ENCODE results near the gene ANXA1.

ANXA1 gene

DNA sequence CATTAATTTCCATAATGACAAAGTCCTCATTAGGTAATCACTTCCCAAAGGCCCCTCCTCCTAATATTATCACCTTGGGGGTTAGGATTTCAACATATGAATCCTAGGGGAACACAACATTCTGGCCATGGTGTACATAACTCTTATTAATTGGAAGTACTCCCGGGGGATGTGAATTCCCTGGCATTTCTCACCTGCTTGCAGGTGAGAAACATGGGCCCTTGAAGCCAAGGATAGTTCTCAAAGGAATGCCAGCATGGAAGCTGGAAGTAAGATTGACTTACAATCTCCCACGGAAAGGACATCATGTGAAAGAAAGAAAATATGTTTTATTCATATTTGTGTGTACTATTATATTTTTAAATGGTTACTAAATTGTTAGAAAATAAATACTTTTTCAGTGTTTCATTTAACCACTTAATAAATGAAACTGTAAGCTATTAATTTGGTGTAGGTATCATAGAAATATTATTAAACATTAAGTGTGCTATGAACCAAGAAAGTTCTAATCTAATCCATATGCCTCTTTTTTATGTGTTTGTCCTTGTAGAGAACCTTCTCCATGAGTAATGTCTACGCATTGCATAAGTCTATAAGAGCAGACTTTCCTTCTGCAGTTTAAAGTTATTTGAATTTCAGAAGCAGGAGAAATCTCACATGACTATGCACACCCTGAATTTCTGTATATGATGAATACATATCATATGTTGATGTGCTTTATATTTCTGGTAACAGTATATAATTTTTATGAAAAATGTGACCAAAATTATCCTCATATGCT lies 59.4 kb downstream of the ANXA1 start:
- no peak for DNase-seq (ENCODE audit: low read depth, low spot score)

DNA sequence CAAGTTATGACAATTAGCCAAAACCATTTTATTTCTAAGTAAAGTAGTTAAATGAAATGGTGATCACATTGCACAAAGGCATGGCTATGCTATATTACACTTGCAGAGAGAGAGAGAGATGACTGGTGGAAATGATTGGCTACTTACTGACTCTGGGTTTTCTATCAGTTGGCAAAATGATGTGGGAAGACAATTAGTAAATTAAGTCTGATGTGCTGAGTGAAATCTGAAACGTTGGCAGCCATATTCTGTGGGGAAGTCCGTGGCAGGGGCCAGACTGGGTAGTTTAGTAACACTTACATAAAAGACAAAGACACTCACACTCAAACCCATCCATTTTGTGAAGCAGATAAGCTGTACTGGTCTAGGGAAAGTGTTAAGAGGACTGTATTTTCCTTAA lies 61.6 kb downstream of the ANXA1 start:
- DNase-seq (ENCODE audit: low read depth, low spot score): no peak

DNA sequence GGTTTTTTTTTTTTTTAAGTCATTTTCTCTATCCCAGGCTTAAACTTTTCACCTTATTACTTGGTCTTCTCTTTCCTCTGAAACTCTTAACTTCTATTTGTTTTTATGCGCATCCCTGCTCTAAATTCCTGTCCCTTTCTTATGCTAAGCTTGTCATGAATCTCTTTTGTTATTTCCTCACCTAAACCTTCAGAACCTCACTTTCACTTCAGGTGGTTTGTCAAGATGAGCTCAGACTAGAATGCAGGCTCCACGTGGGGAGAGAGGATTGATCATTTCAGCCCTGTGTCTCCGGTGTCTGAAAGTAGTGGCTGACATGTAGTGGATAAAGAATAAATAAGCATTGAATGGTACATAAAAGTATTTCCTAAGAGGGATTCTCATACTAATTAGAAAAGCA lies 63.6 kb downstream of the ANXA1 start:
- peak; percentile 94 for DNase-seq (ENCODE audit: low read depth, low spot score)

DNA sequence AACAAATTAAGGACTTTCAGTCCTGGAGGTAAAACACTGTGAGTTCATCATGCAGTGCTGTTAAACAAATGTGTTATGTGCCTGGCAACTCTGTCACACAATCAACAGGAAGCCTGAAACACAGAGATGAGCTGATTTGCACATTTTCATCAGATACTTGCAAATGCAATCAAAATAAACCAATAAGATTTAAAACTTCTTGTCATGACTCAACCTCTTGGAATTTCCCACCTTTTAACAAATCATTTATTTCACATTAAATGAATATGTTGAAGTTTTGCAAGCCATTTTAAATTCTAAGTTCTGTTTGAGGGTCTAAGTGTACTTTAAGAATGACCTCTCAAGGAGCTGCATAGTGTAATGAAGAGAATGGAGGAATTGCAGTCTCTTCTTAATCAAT lies 64.4 kb downstream of the ANXA1 start:
- DNase-seq (ENCODE audit: low read depth, low spot score): no peak
